Measurements from ENCODE around the gene CDC42. TPM values are rescaled to one million over a fixed set of nuclear protein-coding genes. Genes with fewer than 3 reads are reported as not detected.

Gene CDC42
- total RNA-seq, 1 experiment from 2014 or later = 171 TPM

- TF ChIP-seq E2F4 (CRISPR knock-in tag; IDR thresholded peaks at IDR 0.05; ENCODE audit: borderline replicate concordance, low read depth) (no peak), ATF6 (CRISPR knock-in tag; IDR thresholded peaks at IDR 0.05) (no peak), NR2C2 (CRISPR knock-in tag; IDR thresholded peaks at IDR 0.05) (no peak), CREM (CRISPR knock-in tag; IDR thresholded peaks at IDR 0.05) (no peak), ZNF671 (CRISPR knock-in tag; IDR thresholded peaks at IDR 0.05) (no peak), MXD4 (CRISPR knock-in tag; IDR thresholded peaks at IDR 0.05; ENCODE audit: borderline replicate concordance) (no peak), ZNF396 (CRISPR knock-in tag; IDR thresholded peaks at IDR 0.05; ENCODE audit: borderline replicate concordance) (no peak), ZBTB21 (CRISPR knock-in tag; IDR thresholded peaks at IDR 0.05; ENCODE audit: borderline replicate concordance) (no peak), ATF2 (CRISPR knock-in tag; IDR thresholded peaks at IDR 0.05; ENCODE audit: borderline replicate concordance, low read depth) (no peak), FOXJ3 (CRISPR knock-in tag; IDR thresholded peaks at IDR 0.05; ENCODE audit: borderline replicate concordance) (no peak), TCF7 (CRISPR knock-in tag; IDR thresholded peaks at IDR 0.05; ENCODE audit: low read depth) (no peak)
These were observed 62.8 kb downstream of the CDC42 start (continued) for GRCh38 chr1:22115286-22115685.

GRCh38 chr1:22117238-22117637 lies 64.7 kb downstream of the CDC42 start:
- CTCF ChIA-PET = interaction anchor here (1.3 kb wide), 1 partner anchor 11 kb away, joined by 5 read pairs; no protein-coding TSS in a partner anchor
- Mint-ChIP-seq H3K36me3 (no peaks in the 10 kb centered on the region), H3K9me3 (no peaks in the 10 kb centered on the region), H3K27ac (no peak overlapping the region), H3K4me1 (peaks cover 43% of the 10 kb centered on the region), H3K27me3 (ENCODE audit: low read depth) (no peaks in the 10 kb centered on the region), H3K4me3 (no peak overlapping the region)
- DNase-seq (ENCODE audit: low spot score) (no peak), ATAC-seq (no peak)
- POLR2A ChIA-PET = no interaction called here
- TF ChIP-seq NR1H2 (CRISPR knock-in tag; IDR thresholded peaks at IDR 0.05) = no peak
- no peak for TF ChIP-seq NR3C1 (CRISPR knock-in tag; conservative IDR thresholded peaks at IDR 0.05; ENCODE audit: low read depth)
- TF ChIP-seq ETV6 (CRISPR knock-in tag; IDR thresholded peaks at IDR 0.05) = no peak
- no peak for TF ChIP-seq IRF2 (CRISPR knock-in tag; IDR thresholded peaks at IDR 0.05; ENCODE audit: borderline replicate concordance, low read depth)
- no peak for TF ChIP-seq ZBTB43 (CRISPR knock-in tag; IDR thresholded peaks at IDR 0.05)
- no peak for TF ChIP-seq SP1 (CRISPR knock-in tag; conservative IDR thresholded peaks at IDR 0.05)
- TF ChIP-seq, protein P1, sequence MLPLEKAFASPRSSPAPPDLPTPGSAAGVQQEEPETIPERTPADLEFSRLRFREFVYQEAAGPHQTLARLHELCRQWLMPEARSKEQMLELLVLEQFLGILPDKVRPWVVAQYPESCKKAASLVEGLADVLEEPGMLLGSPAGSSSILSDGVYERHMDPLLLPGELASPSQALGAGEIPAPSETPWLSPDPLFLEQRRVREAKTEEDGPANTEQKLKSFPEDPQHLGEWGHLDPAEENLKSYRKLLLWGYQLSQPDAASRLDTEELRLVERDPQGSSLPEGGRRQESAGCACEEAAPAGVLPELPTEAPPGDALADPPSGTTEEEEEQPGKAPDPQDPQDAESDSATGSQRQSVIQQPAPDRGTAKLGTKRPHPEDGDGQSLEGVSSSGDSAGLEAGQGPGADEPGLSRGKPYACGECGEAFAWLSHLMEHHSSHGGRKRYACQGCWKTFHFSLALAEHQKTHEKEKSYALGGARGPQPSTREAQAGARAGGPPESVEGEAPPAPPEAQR (CRISPR knock-in tag; IDR thresholded peaks at IDR 0.05) = no peak
- TF ChIP-seq, protein P2, sequence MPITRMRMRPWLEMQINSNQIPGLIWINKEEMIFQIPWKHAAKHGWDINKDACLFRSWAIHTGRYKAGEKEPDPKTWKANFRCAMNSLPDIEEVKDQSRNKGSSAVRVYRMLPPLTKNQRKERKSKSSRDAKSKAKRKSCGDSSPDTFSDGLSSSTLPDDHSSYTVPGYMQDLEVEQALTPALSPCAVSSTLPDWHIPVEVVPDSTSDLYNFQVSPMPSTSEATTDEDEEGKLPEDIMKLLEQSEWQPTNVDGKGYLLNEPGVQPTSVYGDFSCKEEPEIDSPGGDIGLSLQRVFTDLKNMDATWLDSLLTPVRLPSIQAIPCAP (CRISPR knock-in tag; IDR thresholded peaks at IDR 0.05) = no peak
- no peak for TF ChIP-seq RELA (CRISPR knock-in tag; IDR thresholded peaks at IDR 0.05; ENCODE audit: borderline replicate concordance)
- no peak for TF ChIP-seq ZNF532 (CRISPR knock-in tag; IDR thresholded peaks at IDR 0.05; ENCODE audit: borderline replicate concordance)
- TF ChIP-seq TP53 (CRISPR knock-in tag; IDR thresholded peaks at IDR 0.05) = no peak
- no peak for TF ChIP-seq HMGA2 (CRISPR knock-in tag; IDR thresholded peaks at IDR 0.05)
- TF ChIP-seq E2F5 (CRISPR knock-in tag; IDR thresholded peaks at IDR 0.05) = no peak
- no peak for TF ChIP-seq NFATC4 (CRISPR knock-in tag; IDR thresholded peaks at IDR 0.05)
